ENCODE data around the gene PIAS4. TPM values are rescaled to one million over a fixed set of nuclear protein-coding genes. Genes with fewer than 3 reads are reported as not detected.

The PIAS4 gene
- total RNA-seq, 1 donor from 2014 or later: 34.4 TPM

GRCh38 chr19:4019578-4019977 is 12.0 kb downstream of the PIAS4 start:
- intact Hi-C loops (cut with micrococcal nuclease): no loop called here

DNA sequence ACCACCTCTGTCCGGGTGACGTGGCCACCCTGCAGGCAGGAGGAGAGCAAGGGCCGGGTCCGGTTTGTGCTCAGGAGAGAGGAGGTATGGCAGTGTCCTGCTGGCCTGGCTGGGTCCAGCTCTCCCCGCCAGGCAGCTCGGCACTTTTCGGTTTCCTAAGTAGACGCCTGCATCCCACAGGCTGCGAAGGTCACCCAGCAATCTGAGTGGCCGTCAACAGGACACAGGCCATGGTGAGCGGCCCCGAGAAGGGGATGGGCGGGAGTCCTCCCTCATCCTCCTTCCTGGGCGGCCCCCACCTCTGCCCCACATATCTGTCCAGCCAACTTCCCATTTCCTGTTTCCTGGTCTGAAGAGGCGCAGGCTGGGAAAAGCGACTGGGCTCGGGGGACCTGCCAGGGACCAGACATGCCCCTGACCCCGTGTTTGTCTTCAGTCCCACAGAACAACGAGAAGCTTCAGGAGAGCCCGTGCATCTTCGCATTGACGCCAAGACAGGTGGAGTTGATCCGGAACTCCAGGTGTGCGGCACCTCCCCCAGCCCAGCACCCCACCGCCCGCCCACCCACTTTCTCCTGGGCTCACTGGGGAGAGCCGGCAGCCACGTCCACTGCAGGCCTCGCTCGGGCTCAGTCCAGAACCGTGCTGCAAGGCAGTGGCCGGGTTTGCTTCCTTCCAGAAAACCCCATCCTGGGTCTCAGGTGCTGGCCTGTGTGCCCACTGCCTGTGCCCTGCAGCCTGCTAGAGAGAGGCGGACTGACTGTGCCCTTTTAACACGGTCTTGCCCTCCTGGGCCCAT is 16.3 kb downstream of the PIAS4 start:
- intact Hi-C loops (cut with micrococcal nuclease): no loop called here

DNA sequence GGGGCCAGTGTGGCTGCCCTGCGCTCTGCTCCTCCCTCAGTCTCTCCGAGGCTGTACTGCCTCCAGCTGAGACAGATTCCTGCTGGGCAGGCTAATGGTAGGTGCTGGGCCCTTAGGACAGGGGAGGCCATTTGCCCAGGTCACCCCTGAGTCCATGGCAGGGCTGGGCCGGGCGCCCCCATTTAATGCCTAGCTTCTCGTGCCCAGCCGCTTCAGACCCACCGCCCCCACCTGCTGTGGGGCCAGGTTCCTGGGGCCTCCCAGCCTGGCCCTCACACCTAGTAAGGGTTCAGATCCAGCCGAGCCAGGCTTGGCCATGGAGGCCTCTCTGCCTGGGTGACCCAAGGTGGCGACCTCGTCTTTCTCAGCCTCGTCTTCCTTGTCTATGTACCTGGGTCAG is 17.8 kb downstream of the PIAS4 start:
- intact Hi-C loops (cut with micrococcal nuclease): no loop called here

DNA sequence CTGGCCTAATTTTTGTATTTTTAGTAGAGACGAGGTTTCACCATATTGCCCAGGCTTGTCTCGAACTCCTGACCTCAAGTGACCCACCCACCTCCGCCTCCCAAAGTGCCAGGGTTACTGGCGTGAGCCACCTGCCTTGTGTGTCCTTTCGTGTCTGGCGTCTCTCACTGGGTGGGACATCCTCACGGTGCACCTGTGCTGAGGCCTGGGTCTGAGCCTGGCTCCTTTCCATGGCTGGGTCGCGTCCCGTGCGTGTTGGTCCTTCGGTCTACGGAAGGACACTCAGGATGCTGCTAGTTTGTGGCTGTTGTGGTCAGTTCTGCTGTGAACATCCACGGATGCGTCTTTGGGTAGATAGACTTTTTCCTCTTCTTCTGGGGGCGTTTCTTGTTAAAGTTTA is 19.6 kb downstream of the PIAS4 start:
- intact Hi-C loops (cut with micrococcal nuclease): no loop called here

DNA sequence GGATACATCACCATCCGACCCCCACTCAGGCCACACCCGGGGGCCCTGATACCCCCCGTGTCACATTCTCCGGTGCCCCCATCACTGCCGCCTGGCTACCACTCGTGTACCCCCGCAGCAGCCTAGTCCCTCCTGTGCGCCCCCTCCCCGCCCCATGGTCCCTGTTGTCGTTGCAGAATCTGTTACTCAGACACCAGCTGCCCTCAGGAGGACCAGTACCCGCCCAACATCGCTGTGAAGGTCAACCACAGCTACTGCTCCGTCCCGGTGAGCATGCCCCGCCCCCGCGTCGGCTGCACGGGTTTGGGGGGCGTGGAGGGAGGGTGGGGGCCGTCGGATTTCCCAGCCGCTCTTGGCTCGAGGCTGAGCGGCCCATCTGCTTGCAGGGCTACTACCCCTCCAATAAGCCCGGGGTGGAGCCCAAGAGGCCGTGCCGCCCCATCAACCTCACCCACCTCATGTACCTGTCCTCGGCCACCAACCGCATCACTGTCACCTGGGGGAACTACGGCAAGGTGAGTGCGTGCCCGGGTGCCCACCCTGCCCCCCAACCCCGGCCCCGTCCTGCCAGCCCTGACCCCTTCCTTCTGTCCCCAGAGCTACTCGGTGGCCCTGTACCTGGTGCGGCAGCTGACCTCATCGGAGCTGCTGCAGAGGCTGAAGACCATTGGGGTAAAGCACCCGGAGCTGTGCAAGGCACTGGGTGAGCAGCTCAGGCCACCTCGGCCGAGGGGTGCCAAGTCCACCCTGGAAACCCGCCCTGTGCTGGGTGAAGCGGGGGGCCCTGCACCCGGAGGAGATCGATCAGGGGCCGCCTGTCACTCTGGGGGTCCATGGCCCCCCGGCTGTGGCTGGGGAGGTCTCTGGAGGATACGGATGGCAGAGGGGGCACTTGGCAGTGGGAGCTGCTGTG is 21.1 kb downstream of the PIAS4 start:
- intact Hi-C loops (cut with micrococcal nuclease): no loop called here

GRCh38 chr19:4029247-4029614 is 21.7 kb downstream of the PIAS4 start:
- intact Hi-C loops (cut with micrococcal nuclease): no loop called here

GRCh38 chr19:4030552-4030951 is 23.0 kb downstream of the PIAS4 start:
- intact Hi-C loops (cut with micrococcal nuclease): no loop called here

DNA sequence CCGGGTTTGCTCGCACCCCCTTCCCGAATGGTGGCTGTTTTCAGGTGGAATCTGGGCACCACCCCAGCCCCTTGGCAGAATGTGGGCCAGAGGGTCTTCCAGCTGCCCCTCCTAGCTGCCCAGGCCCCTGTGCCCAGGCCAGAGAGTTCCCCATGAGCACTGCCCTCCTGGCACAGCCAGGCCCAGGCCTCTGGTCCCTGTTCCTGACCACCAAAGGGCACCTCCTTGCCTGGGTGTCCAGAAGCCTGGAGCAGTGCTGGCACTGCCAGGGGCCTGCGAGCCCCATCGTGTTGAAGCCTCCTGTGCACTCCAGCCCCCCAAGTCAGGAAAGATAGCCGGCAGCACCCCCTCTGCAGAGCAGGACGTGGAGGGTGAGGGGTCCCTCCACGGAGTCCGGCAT is 23.4 kb downstream of the PIAS4 start:
- intact Hi-C loops (cut with micrococcal nuclease): no loop called here

DNA sequence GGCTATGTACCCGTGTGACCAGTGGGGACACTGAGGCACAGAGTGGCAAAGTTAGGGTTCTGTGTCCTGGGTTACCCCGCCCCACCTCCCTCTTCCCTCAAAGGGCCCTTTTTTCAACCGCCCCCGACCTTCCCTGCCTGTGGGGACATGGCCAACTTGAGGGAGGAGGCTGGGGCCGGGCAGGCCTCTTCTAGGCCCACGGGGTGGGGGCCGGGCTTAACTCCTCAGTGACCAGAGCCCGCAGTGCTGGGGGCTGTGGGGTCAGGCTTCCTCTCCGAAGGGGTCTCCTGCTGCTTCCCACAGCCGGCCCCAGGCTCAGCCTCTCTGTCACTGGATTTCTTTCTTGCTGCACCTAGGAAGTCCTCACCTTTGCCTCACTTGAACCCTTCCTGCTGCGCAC is 23.9 kb downstream of the PIAS4 start:
- intact Hi-C loops (cut with micrococcal nuclease): no loop called here

- intact Hi-C loops (cut with micrococcal nuclease): no loop called here
Measured at GRCh38 chr19:4032436-4032835, 24.9 kb downstream of the PIAS4 start.

GRCh38 chr19:4033028-4033956 is 25.8 kb downstream of the PIAS4 start:
- intact Hi-C loops (cut with micrococcal nuclease): no loop called here

DNA sequence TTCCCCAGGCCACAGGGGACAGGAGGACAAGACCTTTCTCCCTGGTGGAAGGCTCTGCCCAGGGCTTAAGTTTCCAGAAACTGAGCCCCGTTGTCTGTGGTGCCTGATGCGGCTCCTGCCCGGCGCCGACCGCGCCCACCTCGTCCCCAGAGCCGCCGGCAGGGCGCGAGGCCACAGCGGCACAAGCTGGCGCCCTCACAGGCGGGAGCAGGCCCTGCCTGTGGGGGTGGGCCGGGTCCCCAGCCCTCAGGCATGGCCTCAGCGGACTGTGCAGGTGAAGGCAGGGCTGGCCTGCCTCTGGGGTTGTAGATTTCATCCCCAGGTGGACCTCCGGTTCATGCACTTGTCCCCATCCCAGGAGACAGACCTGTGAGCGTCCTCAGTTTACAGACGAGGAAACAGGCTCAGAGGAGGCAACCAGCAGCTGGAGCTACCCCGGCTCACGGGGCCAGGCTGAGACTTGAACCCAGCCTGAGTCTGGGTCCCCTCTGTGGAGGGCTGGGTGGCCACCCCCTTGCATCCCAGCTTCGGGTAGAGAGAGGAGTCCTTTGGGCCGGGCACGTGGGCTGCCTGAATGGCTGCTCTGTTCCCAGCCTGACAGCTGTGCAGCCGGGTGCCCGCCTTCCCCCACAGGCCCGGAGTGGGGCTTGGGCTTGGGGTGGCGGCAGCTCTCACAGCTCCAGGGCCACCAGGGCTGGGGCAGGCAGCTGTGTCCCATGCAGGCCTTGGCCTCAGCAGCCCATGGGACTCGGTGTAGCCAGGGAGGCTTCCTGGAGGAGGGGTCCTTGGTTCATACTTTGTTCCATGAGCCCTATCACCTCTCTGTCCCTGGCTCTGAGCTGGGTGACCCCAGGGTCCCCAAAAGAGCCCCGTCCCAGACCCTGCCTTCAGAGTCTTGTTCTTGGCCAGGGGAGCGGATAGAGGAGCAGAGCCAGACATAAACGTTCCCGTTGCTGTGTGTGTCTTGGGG is 26.8 kb downstream of the PIAS4 start:
- intact Hi-C loops (cut with micrococcal nuclease): no loop called here

DNA sequence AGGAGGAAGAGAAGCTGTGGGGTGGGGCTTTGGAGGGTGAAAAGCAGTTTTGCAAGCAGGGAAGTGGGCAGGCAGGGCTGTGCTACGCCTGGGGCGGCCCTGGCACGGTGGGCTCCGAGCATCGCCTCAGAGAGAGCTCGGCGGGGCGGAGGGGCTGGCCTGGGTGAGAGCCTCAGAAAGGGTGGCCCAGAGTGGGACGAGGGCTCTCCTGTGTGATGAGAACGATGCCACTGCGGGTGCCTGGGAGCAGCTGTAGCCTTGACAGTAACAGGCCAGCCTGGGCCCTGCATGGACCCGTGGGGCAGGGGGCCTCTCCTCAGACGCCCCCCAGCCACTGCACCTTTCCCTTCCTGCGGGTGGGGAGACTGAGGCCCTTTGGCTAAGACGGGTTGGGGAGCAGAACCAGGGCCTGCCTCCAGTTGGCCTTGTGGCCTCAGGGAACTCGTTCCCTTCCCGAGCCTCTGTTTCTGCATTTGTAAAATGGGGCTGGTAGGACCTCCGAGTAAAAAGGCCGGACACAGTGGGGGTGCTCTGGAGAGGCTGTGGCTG is 27.6 kb downstream of the PIAS4 start:
- intact Hi-C loops (cut with micrococcal nuclease): no loop called here

- intact Hi-C loops (cut with micrococcal nuclease): no loop called here
Measured at GRCh38 chr19:4035582-4035981, 28.0 kb downstream of the PIAS4 start.

DNA sequence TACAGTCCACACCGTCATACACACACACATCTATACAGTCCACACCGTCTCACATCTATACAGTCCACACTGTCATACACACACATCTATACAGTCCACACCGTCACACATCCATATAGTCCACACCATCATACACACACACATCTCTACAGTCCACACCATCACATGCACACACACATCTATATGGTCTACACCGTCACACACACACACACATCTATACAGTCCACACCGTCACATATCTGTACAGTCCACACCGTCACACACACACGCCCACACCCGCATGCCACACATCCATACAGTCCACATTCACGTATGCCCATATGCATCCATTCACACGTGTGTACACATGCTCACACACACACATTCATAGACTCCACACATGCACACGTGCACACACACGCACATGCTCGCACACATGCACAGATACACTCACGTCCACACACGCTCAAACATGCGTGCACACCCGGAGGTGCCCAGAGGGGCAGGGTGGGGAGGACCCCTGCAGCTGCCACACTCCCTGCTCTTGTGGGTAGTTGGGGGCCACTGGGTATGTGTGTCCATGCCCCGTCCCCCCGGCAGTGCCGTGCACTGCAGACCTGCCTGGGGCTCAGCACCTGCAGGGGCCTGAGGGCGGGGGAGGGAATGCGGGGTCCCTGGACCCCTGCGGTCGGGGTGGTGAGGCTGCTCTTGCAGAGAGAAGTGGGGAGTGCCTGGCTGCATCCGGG is 29.2 kb downstream of the PIAS4 start:
- intact Hi-C loops (cut with micrococcal nuclease): no loop called here

- intact Hi-C loops (cut with micrococcal nuclease): no loop called here
Measured at GRCh38 chr19:4037301-4037949, 29.9 kb downstream of the PIAS4 start.

DNA sequence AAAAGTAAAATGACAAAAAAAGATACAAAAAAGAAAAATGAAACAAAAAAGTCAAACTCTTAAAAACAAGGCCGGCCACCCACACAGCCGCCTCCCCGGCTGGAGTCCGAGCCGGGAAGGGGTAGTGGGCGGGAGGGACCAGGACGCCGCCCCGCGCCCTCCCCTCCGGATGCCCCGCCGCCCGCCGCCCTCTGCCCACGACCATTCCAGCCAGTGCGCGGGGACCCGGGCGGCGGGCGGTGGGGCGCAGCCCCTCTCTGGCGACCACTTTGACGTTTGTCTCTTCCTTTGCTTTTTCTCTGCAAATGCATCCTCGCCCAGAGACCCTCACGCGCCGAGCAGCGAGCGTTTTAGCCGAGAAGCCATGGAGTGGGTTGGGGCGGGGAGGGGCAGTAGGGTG is 30.5 kb downstream of the PIAS4 start:
- intact Hi-C loops (cut with micrococcal nuclease): no loop called here

GRCh38 chr19:4038661-4039423 is 31.3 kb downstream of the PIAS4 start:
- intact Hi-C loops (cut with micrococcal nuclease): no loop called here
